Gastrocnemius medialis (tissue), 4 donors: ENCODE measurements around the gene GLI2. TPM values are rescaled to one million over a fixed set of nuclear protein-coding genes. Genes with fewer than 3 reads are reported as not detected.
A peak's percentile ranks its signal among the peaks of the same experiment; 100 is the strongest.

Experiments used
- ATAC-seq, 2 donors: fragments of 150-250 bp; one replicate each; pipeline ENCODE4 v1.9.1; 2016
- DNase-seq, 2 donors: peaks; one replicate each; pipeline ENCODE4 v3.0.0-alpha.2; 2019
- H3K27ac ChIP-seq, 4 donors: fragments of 200-600 bp; sonication (generic); 1 replicate in 1 of 4; 2 replicates in 3 of 4; pipeline ENCODE4 v1.5.1; 2016 to 2018; ENCODE audit warnings: mild to moderate bottlenecking in 2 of 4, moderate library complexity in 1 of 4
- H3K27me3 ChIP-seq, 3 donors: fragments of 200-600 bp; sonication (generic) in 2 of 3; 1 replicate in 1 of 3; 2 replicates in 2 of 3; pipeline versions ENCODE4 v1.5.1 to v1.6.0; 2016 to 2019; ENCODE audit warnings: mild to moderate bottlenecking in 1 of 3, moderate library complexity in 1 of 3
- H3K36me3 ChIP-seq, 2 donors: fragments of 200-600 bp; sonication (generic) in 1 of 2; one replicate each; pipeline ENCODE4 v1.5.1; 2017 to 2018
- H3K4me1 ChIP-seq, 2 donors: fragments of 200-600 bp; sonication (generic) in 1 of 2; one replicate each; pipeline ENCODE4 v1.5.1; 2016 to 2017; ENCODE audit warnings: mild to moderate bottlenecking in 2 of 2
- H3K4me3 ChIP-seq, 4 donors: fragments of 200-600 bp; sonication (generic) in 3 of 4; 1 replicate in 1 of 4; 2 replicates in 3 of 4; pipeline ENCODE4 v1.5.1; 2016 to 2019; ENCODE audit warnings: mild to moderate bottlenecking in 2 of 4
- H3K9me3 ChIP-seq, 3 donors: fragments of 200-600 bp; sonication (generic) in 2 of 3; 1 replicate in 1 of 3; 2 replicates in 2 of 3; pipeline ENCODE4 v1.5.1; 2016 to 2019
- POLR2A ChIP-seq, 2 donors: fragments of 450-650 bp; IDR thresholded peaks; one replicate each; pipeline ENCODE4 v1.6.1; 2017; ENCODE audit warnings: antibody characterized with exemption in 2 of 2, mild to moderate bottlenecking in 2 of 2, moderate library complexity in 2 of 2
- in situ Hi-C, 4 donors: fragments of 200-750 bp; cut with MboI; loops; one replicate each; pipeline versions ENCODE4 v1.15.0 to v1.8.0; 2017; ENCODE audit warnings: low sequenced_read_pairs in 4 of 4
- intact Hi-C: fragments of 100-400 bp; cut with DNase I; formaldehyde crosslinking; loops from one replicate; pipeline ENCODE4 v1.15.1; 2023; ENCODE audit warnings: low total_unique reads
- total RNA-seq, 4 donors: library from RNA; depleted of rRNA; stranded (reverse); fragments of >200 nt; gene quantifications; one replicate each; pipeline versions ENCODE4 v1.1.0 to v1.2.3, GENCODE V29; 2016
- TF ChIP-seq, protein P1 (sequence below), 5 experiments: fragments of 450-650 bp in 3 of 5; fragments of 200-600 bp in 2 of 5; sonication (generic) in 2 of 5; IDR thresholded peaks in 4 of 5; conservative IDR thresholded peaks in 1 of 5; 1 replicate in 4 of 5; 2 replicates in 1 of 5; pipeline ENCODE4 v1.5.1; 2016 to 2019; ENCODE audit warnings: antibody characterized with exemption in 5 of 5, mild to moderate bottlenecking in 3 of 5, moderate library complexity in 3 of 5

Gene GLI2
- total RNA-seq, 4 donors from 2014 or later, result 0.27 to 0.49 (median 0.29) TPM

GRCh38 chr2:120741571-120742561 lies 6.2 kb downstream of the GLI2 start:
- H3K4me1 ChIP-seq, result peaks cover 0 to 12% of the 10 kb centered on the region in 2 donors
- DNase-seq (no peak), ATAC-seq (peak in 1 of 2 donors; percentile 8)
- H3K36me3 ChIP-seq, result no peaks in the 10 kb centered on the region
- TF ChIP-seq, protein P1, sequence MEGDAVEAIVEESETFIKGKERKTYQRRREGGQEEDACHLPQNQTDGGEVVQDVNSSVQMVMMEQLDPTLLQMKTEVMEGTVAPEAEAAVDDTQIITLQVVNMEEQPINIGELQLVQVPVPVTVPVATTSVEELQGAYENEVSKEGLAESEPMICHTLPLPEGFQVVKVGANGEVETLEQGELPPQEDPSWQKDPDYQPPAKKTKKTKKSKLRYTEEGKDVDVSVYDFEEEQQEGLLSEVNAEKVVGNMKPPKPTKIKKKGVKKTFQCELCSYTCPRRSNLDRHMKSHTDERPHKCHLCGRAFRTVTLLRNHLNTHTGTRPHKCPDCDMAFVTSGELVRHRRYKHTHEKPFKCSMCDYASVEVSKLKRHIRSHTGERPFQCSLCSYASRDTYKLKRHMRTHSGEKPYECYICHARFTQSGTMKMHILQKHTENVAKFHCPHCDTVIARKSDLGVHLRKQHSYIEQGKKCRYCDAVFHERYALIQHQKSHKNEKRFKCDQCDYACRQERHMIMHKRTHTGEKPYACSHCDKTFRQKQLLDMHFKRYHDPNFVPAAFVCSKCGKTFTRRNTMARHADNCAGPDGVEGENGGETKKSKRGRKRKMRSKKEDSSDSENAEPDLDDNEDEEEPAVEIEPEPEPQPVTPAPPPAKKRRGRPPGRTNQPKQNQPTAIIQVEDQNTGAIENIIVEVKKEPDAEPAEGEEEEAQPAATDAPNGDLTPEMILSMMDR (IDR thresholded peaks at IDR 0.05 in 4 of 5, conservative IDR thresholded peaks at IDR 0.05 in 1 of 5), result no peak
- TF ChIP-seq POLR2A (IDR thresholded peaks at IDR 0.05), result no peak
- peaks cover 55 to 61% (median 60%) of the 10 kb centered on the region in 3 donors for H3K27me3 ChIP-seq
- no peak overlapping the region for H3K27ac ChIP-seq
- H3K9me3 ChIP-seq, result no peaks in the 10 kb centered on the region
- in situ Hi-C loops (no loop called here), intact Hi-C loops (no loop called here)
- H3K4me3 ChIP-seq, result peak overlapping the region; percentile 30 to 55 (median 40)

- in situ Hi-C loops (no loop called here), intact Hi-C loops (no loop called here)
- peaks cover 38 to 44% (median 42%) of the 10 kb centered on the region in 3 donors for H3K27me3 ChIP-seq
- ATAC-seq, result no peak
- TF ChIP-seq, protein P1 (IDR thresholded peaks at IDR 0.05 in 4 of 5, conservative IDR thresholded peaks at IDR 0.05 in 1 of 5), result no peak
- TF ChIP-seq POLR2A (IDR thresholded peaks at IDR 0.05), result no peak
- H3K4me3 ChIP-seq, result no peak overlapping the region
- no peak overlapping the region for H3K27ac ChIP-seq
- H3K4me1 ChIP-seq, result no peaks in the 10 kb centered on the region
- no peaks in the 10 kb centered on the region for H3K9me3 ChIP-seq
- no peaks in the 10 kb centered on the region for H3K36me3 ChIP-seq
- no peak for DNase-seq
Measured at GRCh38 chr2:120743657-120744056, 8.0 kb downstream of the GLI2 start.

DNA sequence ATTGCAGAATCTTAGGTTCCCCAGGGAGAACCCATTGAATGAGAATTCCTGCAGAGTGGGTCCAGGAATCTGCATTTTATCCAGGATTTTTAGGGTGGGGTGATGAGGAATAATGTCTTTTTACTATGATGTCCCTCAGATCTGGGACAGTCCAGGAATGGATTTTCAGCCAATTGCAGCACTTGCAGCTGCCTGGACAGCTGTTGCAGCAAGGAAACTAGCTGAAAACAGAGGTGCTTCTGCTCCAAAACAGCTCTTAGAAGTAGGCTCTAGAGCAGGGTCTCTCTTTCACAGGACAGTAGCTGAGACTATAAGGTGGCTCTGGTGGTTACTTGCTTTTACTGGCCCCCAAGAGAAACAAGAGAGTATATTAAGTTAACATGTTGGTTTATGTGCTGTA lies 9.1 kb downstream of the GLI2 start:
- peaks cover 29 to 35% (median 31%) of the 10 kb centered on the region in 3 donors for H3K27me3 ChIP-seq
- H3K36me3 ChIP-seq, result no peaks in the 10 kb centered on the region
- ATAC-seq, result no peak
- no peak for TF ChIP-seq POLR2A (IDR thresholded peaks at IDR 0.05)
- TF ChIP-seq, protein P1 (IDR thresholded peaks at IDR 0.05 in 4 of 5, conservative IDR thresholded peaks at IDR 0.05 in 1 of 5), result no peak
- intact Hi-C loops (no loop called here), in situ Hi-C loops (no loop called here)
- no peaks in the 10 kb centered on the region for H3K9me3 ChIP-seq
- no peak overlapping the region for H3K4me3 ChIP-seq
- H3K4me1 ChIP-seq, result no peaks in the 10 kb centered on the region
- DNase-seq, result no peak
- no peak overlapping the region for H3K27ac ChIP-seq

GRCh38 chr2:120745420-120746111 lies 9.9 kb downstream of the GLI2 start:
- no peaks in the 10 kb centered on the region for H3K36me3 ChIP-seq
- H3K27me3 ChIP-seq, result peaks cover 23 to 29% (median 26%) of the 10 kb centered on the region in 3 donors
- DNase-seq (no peak), ATAC-seq (no peak)
- in situ Hi-C loops (no loop called here), intact Hi-C loops (no loop called here)
- H3K27ac ChIP-seq, result no peak overlapping the region
- H3K9me3 ChIP-seq, result no peaks in the 10 kb centered on the region
- no peaks in the 10 kb centered on the region for H3K4me1 ChIP-seq
- no peak overlapping the region for H3K4me3 ChIP-seq
- TF ChIP-seq, protein P1 (IDR thresholded peaks at IDR 0.05 in 4 of 5, conservative IDR thresholded peaks at IDR 0.05 in 1 of 5), result no peak
- no peak for TF ChIP-seq POLR2A (IDR thresholded peaks at IDR 0.05)
